ENCODE results near the gene HSD17B2.

HSD17B2 gene

DNA sequence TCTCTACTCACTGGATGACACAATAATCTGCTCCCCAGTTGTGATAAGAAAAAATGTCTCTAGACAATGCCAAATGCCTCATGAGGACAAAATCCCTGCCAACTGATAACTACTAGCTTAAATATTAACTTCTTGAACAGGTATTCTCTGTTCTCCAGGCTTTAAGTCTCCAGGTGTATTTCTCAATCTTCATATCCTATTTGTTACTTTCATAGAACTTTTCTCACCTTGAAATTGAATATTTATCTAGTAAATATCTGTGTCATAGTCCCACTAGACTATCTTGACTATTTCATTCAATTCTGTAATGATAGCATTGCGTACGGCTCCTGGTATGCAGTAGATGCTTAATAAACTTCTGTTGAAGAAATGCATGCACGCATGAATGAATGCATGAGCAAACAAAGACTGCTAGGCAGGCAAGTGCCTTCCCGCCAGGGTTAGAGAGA is 15.9 kb downstream of the HSD17B2 start:
- DNase-seq, result no peak

DNA sequence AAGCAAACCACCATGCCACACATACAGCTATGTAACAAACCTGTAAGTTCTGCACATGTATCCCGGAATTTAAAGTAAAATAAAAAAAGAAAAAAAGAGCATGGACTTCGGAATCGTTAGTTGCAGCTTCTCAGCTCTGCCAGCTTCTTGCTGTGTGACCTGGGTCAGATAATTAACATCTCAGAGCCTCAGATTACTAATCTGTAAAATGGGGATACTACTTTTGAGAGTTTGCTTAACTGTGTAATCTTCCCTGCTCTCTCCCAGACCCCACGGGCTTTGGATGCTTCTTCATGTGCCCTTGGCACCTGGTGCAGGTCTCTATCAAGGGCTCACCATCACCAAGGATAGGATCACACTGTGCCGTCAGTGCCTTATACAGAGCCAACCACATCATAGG is 16.6 kb downstream of the HSD17B2 start:
- DNase-seq, result no peak

GRCh38 chr16:82055117-82055516 is 20.1 kb downstream of the HSD17B2 start:
- no peak for DNase-seq

DNA sequence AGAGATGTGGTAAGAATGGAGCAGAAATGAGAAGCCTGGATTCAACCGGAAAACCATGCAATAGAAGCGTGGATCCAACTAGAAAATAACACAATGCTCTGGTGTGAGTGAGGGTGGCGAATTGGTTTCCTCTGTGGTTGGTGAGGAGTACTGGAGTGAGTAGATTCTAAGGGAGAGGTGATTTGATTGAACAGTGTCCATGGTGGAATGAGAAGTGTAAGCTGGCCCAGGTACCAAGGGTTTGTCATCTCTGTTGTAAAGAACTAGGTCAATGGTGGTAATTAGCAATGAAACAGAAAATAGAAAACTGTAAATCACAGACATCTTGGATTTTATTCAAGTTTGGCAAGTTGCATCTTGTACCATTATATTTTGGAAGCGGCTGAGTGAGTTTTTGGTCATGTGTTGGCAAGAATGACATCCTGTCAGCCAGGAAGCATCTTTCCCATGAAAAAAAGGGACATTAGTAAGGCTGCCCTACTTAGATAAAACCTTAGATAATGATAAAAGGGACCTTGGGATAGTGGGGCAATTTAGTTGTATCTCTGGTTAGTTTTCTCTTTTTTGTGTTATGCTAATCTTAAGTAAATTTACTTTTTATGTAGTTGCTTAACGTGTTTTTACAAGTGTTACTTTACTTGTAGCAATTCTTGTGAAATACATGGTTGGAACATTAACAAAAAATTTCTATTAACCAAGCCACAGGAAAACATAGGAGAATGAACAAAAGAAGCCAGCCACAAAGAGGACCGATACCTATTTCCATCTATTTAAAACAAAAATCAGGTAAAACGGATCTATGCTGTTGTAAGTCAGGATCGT is 20.9 kb downstream of the HSD17B2 start:
- no peak for DNase-seq

DNA sequence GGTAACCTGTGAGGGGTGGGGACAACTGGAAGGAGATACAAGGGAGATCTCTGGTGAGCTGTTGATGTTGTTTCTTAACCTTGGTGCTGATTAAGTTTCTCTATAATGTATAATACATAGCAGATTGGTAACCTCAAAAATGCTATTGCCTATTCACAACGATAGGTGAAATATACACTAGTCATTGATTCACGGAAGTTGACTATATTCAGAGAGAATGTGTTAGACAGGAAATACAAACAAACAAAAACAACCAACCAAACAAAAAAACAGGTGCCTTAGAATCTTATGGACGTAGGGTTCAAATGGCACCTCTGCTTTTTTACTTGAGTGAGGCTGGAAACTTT is 21.5 kb downstream of the HSD17B2 start:
- no peak for DNase-seq

DNA sequence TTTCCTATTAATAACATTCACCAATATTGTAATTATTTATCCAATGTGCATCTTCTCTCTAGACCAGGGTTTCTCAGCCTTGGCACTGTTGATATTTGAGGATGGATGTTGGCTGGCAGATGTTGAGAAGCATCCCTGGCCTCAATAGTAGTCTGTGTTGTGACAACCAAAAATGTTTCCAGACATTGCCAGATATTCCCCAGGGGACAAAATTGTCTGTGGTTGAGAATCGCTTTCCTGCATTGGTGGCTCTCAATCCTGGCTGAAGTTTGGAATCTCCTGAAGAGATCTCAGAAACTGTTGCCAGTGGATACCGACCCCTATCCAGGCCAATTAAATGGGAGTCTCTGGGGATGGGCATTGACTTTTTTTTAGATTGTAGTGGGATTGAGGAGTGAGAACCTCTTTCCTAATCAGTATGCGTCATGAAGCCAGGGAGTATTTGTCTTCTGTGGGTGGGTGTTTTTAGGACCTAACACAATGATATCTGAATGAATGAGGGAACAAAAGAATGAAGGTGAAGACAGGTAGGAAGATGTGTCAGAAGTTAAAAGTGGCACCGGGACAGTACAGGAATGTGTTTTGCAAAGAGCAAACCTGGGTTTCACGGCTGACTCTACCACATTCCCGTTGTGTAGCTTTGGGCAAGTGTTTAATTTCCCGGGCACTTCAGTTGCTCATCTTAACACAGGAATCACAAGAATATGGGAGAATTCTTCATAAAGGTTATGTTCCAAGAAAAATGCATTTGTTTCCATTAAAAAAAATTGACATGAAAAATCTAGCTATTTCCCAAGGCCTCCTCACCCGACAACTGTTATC is 24.3 kb downstream of the HSD17B2 start:
- DNase-seq, result no peak

- no peak for DNase-seq
These were observed 24.9 kb downstream of the HSD17B2 start for GRCh38 chr16:82059983-82060421.

GRCh38 chr16:82061861-82062525 is 26.9 kb downstream of the HSD17B2 start:
- peak in 1 of 2 donors; percentile 7 for DNase-seq

DNA sequence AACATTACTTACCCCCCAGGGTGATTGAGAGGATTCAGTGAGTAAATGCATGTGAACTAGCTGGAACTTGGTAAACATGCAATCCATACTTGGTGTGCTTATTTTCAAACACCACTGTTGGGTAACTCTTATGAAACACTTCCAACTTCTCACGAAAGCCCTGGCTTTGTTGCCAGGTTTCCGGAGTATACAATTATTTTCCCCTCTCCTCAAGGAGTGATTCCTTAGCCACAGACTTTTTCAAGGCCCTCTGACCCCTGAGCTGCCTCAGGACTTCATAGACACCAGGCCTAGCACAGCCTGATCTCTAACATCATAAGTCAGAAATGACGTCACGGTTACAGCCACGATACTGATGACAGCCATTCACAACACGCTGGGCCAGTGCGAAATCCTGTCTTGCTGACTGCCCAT is 27.6 kb downstream of the HSD17B2 start:
- DNase-seq, result no peak

- no peak for DNase-seq
These were observed 28.5 kb downstream of the HSD17B2 start for GRCh38 chr16:82063456-82064082.

GRCh38 chr16:82067042-82067803 is 32.2 kb downstream of the HSD17B2 start:
- DNase-seq, result no peak

GRCh38 chr16:82067804-82068325 is 32.8 kb downstream of the HSD17B2 start:
- DNase-seq, result no peak

DNA sequence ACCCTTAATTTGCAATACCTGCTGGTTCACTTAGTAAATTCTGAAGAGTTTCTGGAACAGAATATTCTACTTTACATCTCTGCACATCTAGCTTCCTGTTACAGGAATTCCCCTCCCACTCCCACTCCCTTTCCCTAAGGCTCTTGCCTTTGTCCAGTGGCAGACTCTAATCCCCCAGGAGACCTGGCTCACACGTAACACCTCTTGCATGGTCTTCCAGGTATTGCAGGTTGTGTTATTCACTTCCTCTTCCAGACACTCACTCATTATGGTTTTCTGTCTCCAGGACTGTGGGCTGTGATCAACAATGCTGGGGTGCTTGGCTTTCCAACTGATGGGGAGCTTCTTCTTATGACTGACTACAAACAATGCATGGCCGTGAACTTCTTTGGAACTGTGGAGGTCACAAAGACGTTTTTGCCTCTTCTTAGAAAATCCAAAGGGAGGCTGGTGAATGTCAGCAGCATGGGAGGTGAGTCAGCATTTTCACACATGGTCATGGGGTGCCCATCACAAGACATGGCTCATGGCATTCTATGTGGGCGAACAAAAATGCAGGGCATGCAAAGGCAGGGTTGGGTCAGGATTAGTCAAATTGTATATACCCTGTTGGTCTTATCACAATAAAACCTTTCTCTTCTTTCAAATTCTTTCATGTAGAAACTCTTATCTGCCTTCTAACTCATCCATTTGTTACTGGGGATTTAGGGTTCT is 35.8 kb downstream of the HSD17B2 start:
- DNase-seq, result no peak

DNA sequence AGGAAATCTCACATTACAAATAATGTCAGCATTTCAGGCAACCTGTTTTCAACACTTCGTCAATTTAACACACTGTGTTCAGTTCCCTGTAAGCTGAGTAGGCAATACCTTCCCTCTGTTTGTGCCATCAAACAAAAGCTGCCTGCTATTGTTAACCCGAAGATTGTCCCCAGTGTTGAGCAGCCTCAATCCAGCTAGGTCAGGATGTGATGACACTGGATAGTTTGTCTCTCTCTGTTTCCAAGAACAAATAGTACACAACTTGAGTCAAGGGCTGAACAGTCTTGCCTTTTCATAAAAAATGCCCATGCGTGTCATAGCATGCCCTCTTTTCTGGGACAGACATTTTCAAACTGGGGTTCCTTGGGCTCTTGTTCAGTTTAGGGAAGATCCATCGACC is 36.4 kb downstream of the HSD17B2 start:
- DNase-seq, result no peak

- DNase-seq, result no peak
These were observed 37.3 kb downstream of the HSD17B2 start for GRCh38 chr16:82072313-82072712.

- DNase-seq, result no peak
These were observed 39.0 kb downstream of the HSD17B2 start for GRCh38 chr16:82074019-82074558.

- no peak for DNase-seq
These were observed 43.1 kb downstream of the HSD17B2 start for GRCh38 chr16:82078125-82078524.

- no peak for DNase-seq
These were observed 44.8 kb downstream of the HSD17B2 start for GRCh38 chr16:82079892-82080291.

DNA sequence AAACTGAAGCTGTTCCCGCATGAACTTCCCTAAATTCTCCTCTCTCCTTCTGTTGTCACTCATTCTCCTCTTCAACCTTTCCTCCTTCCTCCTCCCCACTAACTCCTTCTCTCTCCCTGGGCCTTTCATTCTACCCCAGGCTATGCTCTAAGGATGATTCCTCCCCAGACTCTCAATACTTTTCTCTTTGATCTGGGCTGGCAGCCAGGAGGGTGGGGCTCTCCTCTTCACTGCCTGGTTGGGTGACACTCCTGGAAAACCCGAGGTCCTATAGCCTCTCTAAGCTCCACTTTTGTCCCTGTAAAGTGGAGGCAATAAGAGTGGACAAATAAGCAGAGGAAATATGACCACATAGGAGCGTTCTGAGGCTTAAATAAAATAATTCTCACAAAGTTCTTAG is 46.2 kb downstream of the HSD17B2 start:
- no peak for DNase-seq

- DNase-seq, result no peak
These were observed 47.0 kb downstream of the HSD17B2 start for GRCh38 chr16:82082097-82082496.

Measured in CD4-positive, alpha-beta T cell treated with Interleukin-4 for 1 hour (primary cell).